T1000 (cell line): ENCODE measurements around the gene SEZ6.

Experiments
- DNase-seq: peaks from one replicate; lab custom pipeline; 2025; ENCODE audit warnings: mixed read lengths; lab: John Stamatoyannopoulos, UW

SEZ6 gene

DNA sequence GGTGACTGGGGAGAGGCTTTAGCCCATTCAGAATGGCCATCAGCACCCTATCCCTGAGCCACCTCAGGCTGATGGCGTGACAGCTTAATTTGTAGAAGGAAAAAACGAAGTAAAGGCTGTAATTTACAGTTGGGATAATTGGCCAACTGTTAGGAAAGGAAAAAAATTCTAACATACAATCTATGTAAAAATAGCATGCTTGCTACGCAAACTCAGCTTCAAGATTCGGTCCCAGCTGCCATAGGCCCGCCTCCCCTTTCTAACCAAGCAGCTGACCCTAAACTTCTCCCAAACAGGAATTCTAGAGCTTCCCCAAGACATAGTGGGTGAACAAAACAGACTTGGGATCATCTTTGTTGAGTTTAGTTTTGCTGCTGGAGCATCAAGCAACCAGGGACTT, 4.9 kb downstream of the SEZ6 start:
- DNase-seq = no peak

DNA sequence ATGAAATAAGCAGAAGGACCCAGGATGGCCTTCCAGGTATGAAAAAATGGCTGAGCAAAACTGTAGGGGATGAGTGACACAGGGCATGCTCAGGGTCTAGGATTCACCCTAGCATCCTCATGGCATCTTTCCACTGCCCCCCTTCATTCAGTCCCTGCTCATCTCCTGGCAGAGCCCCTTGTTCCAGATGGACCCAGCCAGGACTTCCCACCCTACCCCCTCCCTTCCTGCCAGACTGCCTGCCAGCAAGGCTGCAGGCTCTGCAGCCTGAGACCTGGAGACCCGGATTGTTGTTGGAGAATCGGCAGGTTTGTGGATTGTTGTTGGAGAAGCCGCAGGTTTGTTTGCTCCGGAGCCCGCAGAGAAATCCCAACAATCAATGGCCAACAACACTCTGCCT, 6.6 kb downstream of the SEZ6 start:
- no peak for DNase-seq

DNA sequence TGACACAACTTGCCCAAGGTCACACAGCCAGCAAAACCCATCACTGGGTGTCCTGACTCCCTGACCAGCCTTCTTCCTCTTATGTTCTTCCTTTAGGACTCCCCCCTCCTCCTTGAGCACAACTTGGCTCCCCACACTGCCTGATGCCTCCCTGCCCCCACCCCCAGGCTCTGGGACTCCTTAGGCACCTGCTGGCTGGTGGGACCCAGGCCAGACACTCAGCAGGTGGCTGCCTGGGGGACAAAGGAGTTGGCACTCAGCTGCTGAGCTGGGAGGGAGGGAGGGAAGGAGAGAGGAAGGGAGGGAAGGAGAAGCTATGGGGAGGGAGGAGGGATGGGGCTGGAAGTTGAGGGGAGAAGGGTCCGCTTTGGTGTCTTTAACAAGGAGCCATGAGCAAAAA, 8.0 kb downstream of the SEZ6 start:
- DNase-seq = no peak

DNA sequence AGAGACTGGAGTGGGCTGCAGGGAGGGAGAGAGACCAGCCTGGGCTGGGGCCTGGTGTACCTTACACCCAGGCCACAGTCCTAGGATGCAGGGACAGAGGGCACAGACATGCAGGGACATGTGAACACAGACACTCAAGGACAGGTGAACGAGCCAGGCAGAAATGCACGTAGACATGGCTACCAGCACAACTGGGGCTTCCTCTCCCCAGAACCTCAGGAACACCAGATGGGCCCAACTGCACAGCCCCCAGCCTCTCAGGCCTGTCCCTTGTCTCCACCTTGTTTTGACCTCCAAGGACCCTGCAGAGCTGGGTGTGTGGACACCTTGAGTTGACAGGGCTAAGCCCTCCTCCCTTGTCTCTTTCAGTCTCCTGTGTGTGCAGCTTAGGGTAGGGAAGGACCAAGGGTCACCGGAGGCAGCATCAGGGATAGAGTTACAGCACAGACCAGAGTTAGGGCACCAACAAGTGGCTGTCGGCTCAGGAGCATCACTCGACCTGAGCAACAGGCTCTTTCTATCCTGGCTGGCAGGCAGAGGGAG, 9.2 kb downstream of the SEZ6 start:
- DNase-seq = no peak

DNA sequence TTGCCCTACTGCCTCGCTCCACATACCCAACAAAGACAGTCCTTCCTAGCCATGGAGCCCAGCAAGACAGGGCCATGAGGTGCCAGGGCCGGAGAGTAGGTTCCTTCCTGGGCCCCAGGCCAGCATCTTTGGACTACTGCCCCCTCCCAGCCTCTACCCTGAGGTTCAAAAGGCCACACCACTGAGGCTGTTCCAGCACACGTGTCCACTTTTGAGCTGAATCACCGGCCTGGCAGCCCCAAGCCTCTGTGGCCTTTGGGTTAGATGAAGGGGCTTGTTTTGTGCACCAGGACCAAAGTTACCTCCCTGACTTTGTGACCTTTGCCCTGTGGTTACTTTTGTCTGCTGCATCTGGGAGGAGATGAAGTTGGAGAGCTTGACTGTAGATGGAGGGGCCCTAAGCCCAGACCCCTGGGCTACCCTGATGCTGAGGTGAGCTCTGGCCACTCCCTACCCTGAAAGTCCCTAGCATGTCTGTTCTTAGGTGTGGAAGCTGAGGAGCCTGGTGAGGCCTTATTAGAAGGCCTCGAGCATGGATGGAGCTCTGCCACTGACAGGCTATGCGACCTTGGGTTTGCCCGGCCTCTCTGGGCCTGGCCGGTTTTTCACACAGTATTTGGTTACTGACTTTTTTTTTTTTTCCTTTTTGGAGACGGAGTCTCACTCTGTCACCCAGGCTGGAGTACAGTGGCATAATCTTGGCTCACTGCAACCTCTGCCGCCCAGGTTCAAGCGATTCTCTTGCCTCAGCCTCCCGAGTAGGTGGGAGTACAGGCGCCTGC, 12.0 kb downstream of the SEZ6 start:
- no peak for DNase-seq

DNA sequence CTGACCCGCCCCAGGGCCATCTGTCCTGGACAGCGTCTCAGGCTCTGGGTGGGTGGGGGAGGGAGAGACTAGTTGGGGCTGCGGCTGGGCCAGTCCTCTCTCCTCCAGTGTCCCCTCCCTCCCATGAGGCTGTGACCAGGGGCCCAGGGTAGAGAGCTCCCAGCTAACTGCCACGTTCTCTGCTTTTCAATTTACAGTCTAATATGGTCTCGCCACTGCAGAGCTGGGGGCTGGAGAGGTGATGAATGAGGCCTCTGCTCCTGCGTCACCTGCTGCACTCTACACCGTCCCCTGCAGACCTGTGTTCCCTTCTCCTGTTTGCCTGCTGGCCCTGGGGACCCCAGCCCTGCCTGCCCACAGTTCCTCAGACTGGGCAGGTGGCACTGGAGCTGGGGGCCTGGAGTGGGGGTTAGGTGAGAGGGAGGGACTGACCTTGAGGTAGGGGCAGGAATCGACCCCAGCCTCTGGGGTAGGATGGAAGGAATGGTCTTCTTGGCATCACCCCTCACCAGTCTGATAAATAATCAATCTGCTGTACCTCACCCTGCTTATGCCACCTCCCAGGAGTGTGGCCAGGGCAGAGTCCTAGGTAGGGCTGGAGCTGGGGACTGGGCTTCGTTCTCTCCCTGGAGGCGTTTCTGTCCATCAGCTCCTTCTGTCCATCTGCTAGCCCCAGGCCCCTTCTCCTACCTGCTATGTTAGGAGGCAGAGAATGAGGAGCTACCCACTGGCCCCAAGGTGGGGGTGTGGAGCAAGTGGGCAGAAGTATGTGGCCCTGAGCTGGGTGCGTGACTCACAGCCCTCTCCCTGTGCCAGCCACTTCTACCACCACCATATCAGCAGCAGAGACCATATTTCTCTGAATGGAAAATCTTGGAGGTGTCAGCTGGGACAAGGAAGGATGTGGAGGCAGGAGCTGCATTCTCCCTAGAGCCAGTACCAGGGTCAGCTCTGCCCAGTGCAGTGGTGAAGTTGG, 12.9 kb downstream of the SEZ6 start:
- DNase-seq = no peak

DNA sequence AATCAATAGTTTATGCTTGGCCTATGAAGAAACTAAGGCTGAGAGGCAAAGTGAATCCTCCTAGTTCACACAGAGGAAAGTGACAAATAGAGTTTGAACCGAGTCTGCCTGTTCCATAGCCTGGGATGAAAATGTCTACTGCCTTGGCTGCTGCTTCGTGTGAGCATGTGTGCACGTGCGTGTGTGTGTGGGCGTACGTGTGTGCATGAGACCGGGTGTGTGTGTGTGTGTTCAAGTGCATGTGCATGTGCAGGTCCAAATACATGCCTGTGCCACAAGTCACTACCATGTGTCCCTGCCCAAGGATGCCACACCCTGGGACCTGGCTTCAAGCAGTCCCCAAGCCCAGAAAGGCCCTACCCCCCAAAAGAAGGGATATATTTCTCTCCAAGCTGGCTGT, 13.6 kb downstream of the SEZ6 start:
- no peak for DNase-seq

DNA sequence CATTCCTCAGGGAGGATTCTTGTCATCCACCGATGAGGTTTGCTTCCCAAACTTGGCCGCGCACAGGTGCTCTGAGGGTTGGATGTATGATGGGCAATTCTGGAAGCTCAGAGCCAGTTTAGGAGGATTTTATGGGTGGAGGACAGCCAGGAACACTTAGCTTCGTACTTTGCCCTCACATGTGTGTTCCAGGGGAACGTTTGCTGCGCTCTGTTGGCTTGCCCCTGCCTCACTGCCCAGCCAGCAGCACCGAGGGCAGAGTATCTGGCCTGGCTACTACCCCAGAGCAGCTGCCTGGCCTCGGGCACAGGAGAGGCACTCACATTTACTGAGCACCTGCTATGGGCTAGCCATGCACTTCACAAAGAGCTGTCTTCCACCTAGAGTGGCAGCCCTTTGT, 14.1 kb downstream of the SEZ6 start:
- no peak for DNase-seq

DNA sequence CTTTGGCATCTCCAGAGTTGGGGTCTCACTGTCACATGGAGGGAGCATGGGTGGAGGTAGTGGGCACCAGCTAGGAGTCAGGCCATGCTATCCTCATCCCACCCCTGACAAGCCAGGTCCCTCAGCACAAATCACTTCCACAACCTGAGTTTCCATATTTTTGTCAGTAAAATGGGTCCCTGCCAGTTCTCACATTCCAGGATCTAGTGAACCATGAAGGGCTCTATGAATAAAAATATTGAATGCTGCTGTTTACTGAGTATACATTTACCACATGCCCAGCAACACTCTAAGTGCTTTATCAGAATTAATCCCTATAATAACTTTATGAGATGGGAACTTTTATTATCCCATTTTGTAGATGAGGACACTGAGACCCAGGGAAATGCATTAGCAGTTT, 16.8 kb downstream of the SEZ6 start:
- DNase-seq = no peak

DNA sequence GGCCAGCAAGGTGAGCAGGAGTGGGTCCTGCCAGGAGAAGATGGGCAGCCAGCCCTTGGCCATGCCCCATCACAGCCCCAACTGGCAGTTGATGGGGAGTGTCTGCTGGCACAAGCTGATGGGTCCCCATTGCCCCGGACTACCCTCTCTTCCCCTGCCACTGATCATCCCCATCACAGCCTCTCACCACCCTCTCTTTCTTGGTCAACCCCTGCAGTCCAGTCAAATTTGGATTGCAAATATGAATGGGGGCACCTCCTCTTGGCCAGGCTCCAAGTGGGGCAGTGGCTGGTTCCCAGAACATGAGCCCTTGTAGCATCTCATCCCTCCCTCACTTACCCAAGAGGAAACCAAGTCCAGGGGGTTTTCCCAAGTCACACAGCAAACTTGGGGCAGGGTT, 17.4 kb downstream of the SEZ6 start:
- no peak for DNase-seq

DNA sequence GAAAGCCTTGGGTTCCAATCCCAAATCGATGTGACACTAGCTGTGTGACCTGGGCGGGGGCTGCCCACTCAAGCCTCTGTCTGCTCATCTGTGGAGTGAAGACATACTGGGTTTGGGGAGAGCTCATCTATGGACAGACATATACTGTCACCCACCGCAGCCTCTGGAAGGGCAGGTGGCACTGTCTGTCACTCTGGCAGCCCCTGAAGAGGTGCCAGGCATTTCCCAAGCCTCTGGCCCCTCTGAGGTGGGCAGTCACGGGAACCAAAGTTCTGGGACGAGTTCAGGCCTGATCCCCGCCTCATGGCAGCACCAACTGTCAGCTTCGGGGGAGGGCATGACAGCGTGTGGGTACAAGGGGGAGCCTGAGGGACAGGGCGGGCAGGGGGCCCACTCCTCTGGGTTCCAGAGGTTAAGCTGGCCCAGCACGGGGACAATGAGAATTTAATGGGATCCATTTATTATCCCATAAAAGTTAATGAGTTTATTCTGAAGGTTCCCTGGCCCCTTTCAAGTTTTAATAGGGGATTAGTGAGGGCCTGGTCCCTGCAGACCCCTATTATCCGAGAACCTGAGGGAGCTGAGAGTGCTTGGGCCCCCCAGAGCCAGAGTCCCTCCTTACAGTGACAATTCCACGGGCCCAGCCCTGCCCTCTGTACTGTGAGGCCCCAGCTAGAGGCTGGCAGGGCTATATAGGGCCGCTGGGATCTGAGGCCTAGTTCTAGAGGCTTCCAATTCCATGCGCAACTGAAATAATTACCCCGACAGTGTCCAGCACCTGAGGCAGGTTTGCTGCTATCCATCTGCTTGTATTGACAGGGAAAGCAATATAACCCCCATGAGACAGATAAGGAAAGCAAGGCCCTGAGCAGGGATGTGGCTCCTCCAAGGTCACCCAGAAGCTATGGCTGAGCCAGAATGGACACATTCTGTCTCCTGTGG, 18.8 kb downstream of the SEZ6 start:
- no peak for DNase-seq

DNA sequence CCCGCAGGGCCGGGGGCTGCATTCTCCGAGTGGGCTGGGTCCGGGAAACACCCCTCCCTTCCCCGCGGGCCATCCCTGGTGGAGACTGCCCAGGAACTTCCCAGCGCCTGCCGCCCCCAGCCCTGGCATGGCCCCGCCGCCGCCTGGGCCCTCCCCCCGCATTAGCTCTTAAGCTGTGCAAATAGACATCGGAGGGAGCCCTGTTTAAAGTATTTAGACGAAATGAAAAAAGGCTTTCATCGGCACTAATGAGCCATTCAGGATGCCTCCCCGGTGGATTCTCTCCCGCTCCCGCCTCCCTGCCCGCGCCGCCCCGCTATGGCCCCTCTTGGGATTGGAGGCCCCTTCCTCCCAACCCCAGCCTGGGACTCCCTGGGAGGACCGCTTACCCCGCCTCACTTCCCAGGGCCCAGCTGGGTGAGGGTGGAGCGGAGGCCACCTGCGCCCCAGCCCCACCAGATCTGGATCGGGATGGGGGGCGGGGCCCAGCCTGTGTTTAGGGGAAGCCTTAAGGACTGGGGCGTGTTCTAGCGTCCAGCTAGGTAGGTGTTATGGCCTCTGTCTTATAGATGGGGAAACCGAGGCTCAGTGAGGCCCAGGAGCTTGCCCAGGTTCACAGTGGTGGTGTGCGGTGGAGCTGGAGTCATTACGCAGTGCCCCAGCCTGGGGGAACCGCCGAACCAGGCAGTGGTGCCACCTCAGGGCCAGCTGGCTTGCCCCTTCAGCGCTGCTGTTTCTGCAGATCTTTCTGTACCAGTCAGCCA, 19.7 kb downstream of the SEZ6 start:
- no peak for DNase-seq

DNA sequence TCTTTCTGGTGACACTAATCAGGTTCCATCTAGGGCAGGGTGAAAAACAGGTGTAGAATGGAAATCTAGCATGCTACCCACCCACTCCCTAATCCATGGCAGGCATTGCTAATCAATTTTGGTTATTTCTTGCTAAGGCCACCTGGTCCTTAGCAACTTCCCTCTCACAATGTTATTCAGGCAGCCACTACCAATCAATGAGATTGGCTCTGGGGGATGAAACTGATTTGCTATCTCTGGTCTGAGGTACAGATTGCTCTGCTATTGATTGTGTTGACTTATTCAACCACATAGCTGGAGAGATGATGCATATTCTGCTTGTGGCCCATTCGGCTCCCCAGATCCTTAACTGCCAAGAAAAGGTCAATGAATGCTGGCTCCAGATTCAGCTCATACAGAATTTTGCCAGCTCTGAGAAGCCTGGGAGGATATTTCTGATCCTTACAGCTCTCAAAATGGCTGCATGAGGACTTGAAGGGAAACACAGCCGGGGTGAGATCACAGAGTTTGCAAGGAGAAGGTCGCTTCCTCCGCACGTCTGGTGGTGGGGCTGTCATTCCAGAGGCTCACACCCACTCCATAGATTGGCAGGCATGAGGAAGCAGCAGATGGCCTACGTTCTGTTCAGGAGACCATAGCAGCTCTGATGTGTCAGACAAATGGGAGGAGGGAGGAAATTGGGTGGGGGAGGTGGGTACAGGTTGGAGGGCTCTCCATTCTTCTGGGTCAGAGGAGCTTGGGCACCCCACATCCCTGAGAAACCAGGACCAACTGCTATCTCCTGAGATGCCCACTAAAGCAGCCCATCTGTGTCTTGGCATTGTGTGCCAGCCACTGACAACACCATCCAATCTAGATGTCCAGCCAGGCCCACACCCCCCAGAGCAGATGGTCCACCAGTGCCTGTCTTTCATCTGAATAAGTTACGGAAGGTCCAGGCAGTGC, 22.3 kb downstream of the SEZ6 start:
- no peak for DNase-seq

DNA sequence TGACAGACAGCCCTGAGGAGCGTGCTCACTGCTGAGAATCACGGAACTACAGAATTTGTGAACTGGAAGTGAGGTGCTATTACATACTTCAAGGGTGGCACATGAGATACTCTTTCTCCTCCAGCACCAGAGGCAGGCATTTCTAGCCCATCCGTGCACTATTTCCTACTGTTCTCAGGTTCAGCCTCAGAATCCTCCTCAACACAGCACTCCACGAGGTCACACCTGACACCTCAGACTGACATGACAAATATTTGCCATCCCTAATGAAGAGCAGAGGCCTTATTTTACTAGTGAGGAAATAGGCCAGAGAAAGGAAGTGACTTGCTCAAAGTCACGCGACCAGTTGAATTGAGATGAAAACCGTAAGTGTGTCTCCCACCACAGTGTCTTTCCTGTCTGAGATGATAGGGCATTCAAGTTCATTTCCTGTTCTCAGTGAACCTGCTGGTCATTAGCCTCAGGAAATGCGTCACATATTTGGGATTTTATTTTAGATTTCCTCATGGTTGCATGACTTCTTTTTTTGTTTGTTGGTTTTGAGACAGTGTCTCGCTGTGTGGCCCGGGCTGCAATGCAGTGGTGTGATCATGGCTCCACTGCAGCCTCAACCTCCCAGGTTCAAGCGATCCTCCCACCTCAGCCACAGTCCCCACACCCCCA, 23.6 kb downstream of the SEZ6 start:
- DNase-seq = no peak

DNA sequence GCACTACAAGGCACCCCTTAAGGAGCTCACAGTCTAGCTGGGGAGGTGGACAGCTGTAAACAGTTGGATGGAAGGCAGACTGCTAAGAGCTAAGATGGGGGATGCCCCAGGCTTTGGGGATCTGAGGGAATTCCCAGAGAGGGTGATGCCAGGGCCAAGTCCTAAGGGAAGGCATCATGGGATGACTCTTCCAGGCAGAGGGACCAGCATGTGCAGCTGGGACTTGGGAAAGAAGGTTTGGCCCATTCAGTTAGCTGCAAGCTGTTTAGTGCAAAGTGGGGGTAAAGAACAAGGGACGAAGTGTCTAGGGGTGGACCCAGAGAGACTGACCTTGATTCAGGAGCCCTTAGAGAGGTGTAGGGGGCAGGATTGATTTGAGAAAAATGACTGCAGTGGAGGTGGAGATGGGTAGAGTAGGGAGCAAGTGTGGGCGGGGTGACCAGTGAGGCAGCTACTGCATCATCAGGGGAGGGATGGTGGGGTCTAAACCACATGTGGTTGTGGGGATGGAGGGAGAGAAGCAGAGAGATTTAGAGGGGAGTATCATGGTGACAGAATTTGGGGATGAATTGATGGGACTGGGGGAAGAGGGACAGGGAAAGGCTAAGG, 27.4 kb downstream of the SEZ6 start:
- no peak for DNase-seq

DNA sequence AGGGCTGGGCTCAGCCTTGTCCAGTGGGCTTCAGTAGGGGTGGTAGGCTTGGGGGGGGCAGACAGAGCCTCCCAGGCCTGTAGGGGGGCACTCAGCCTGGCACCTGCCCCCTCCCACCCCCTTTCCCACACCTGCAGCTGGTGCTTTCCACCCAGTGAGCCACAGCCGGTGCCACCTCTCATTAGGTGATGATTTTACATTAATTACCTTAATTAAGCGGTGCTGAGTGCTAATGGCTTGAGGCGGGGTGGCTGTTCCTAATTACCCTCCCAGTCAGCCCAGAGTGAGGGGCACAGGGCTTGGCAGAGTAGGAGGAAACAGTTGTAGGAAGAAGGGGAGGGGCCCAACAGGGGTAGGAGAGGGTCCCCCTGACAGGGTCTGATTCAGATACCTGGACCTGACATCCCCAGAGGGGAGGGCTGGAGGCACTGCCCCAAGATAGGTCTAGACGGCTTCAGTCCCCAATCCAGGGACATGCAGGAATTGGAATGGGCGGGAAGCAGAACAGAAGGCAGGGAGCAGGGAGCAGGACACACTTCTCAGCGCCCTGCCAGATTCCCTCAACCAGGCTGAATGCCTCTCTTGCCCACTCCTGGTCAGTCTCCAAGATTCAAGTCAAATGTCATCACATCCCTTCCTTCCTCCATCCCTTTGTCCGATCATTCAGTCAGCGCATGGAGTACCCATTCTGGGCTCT, 28.0 kb downstream of the SEZ6 start:
- DNase-seq = no peak

DNA sequence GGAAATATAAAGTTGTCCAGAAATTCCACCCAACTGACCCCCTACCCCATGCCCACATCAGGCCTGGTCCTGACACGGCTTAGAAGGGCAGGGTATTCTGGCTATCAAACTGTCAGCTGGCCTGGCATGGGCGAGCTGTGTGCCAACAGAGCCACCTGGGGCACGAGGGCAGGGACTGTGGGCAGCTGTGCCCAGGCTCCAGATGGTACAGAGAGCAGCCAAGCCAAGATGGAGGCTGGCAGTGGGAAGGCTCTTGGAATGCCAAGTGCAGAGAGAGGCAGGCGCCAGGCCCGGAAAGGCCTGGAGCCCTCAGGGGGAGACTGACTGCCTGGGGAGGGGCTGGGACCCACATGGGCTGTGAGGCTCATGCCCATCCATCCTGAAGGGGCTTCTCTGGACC, 30.2 kb downstream of the SEZ6 start:
- DNase-seq = no peak

DNA sequence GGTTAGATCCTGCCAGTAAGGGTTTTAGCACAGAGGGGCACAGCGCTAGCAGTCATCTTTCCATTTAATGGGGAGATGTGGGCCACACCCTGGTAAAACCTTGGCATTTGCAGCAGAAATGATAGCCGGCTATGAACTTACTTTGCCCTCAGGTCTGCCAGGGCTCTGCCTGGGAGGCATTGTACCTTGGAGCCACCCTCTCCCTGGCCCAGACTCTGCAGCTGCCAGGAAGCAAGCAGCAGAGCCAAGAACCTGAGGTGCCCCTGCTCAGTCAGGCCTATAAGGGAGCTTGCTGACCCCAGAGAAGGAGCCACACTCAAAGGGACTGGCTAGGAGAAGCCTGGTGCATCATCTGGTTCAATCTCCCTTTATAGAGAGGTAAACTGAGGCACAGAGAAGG, 30.8 kb downstream of the SEZ6 start:
- DNase-seq = no peak
